ENCODE data around the gene TFB1M. TPM values are rescaled to one million over a fixed set of nuclear protein-coding genes. Genes with fewer than 3 reads are reported as not detected.
A peak's percentile ranks its signal among the peaks of the same experiment; 100 is the strongest.

Gene TFB1M
- total and polyA plus RNA-seq, 9 of the 15 experiments (the other 6 are each of a cell fraction or from before 2014, with no cell fraction given), result 34.6 to 145 (median 40.4) TPM

GRCh38 chr6:155314092-155314772, at the start of gene TFB1M (continued):
- TF ChIP-seq MLLT1 (IDR thresholded peaks at IDR 0.05) (peak in 1 of 2 experiments; percentile 52; a peak in 1 of 4 replicates), LARP7 (IDR thresholded peaks at IDR 0.05) (no peak), PREB (CRISPR knock-in tag; IDR thresholded peaks at IDR 0.05) (no peak), SIN3A (IDR thresholded peaks at IDR 0.05; ENCODE audit: borderline replicate concordance in 2 of 2, control insufficient read depth in 1 of 2, low read depth in 2 of 2, low read length in 2 of 2) (peak; percentile 54 to 58; a peak in 2 of 4 replicates), ZFP1 (CRISPR knock-in tag; IDR thresholded peaks at IDR 0.05) (no peak), HNRNPUL1 (IDR thresholded peaks at IDR 0.05; ENCODE audit: low read length) (no peak), KAT7 (CRISPR knock-in tag; IDR thresholded peaks at IDR 0.05; ENCODE audit: borderline replicate concordance) (0 out of 2 replicates have a peak, but pooled peaks have one; percentile 23), CHAMP1 (IDR thresholded peaks at IDR 0.05) (no peak), USF2 (CRISPR knock-in tag; IDR thresholded peaks at IDR 0.05) (no peak), ZNF184 (CRISPR knock-in tag; IDR thresholded peaks at IDR 0.05) (no peak), ZNF224 (CRISPR knock-in tag; IDR thresholded peaks at IDR 0.05) (no peak), CREB3 (tag; conservative IDR thresholded peaks at IDR 0.05; ENCODE audit: low read depth) (no peak), CLOCK (CRISPR knock-in tag; IDR thresholded peaks at IDR 0.05; ENCODE audit: borderline replicate concordance) (no peak), E2F1 (CRISPR knock-in tag; IDR thresholded peaks at IDR 0.05) (0 out of 2 replicates have a peak, but pooled peaks have one; percentile 45), TSC22D4 (tag; IDR thresholded peaks at IDR 0.05) (no peak), ZNF695 (CRISPR knock-in tag; IDR thresholded peaks at IDR 0.05) (no peak)
